NCI-H82 (cell line): ENCODE data around the gene CLTA.
"Not testable (repeated sequence)": the region's sequence is repeated elsewhere in the genome, so short reads cannot be mapped to it uniquely, and the experiment has no call there.

Source experiments
- DNase-seq: peaks from one replicate; lab custom pipeline; 2025; lab: John Stamatoyannopoulos, UW

The CLTA gene

GRCh38 chr9:36189976-36190375 lies 745 bp upstream of the CLTA start:
- DNase-seq: peak; percentile 28

DNA sequence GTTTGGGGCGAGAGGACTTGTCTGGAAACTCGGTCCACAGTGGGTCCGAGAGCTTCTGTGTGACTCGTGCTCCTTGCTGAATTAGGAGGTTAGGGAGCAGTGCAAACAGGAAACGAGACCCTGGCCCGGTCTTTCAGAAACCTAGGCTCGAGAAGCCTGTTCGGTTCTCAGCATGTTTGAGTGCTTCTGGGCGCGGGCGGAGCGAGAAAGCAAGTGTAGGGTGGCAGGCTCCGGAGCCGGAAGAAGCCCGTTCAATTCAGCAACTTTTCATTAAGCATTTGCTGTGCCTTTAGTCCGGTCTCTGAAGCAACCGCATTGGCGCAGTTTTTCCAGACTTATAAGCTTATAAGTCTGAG lies 547 bp downstream of the CLTA start:
- peak; percentile 26 for DNase-seq

- DNase-seq: peak; percentile 26
Measured at GRCh38 chr9:36191686-36192085, 965 bp downstream of the CLTA start.

DNA sequence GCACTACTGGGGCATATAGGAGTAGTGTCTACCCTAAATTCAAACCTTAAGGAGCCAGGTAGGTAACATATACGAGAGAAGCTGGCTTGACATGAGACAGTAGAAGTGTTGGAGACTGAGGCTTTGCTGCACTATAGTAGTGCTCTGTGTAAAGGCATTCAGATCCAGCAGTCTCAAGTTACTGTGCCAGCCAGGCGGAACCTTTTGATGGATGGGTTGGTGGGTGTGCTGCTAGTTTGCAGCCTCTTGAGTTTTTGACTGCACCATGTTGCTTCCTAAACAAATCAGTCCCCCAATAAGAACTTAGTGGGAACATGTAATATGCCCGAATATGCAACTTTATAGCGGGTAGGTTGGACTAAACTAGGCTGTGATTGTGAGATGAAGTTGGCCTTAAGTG lies 1.5 kb downstream of the CLTA start:
- no peak for DNase-seq

DNA sequence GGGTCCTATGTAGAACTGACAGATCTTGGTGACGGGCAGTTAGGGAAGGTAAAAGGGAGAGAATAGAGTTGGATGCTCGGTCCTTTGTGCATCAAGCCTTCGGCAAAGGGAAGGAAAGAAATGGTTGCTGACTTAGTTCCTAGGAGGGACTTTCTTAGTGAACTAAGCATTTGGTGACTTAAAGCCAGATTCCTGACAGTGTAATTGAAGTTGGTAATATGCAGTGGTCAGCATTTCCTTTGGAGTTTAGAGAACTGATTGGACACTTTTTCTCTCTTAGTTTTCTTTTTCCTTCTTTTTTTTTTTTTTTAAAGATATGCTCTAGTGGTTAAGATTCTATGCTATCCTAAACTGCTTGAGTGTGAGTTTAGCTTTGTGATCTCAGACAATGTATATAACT lies 2.3 kb downstream of the CLTA start:
- no peak for DNase-seq

- no peak for DNase-seq
Measured at GRCh38 chr9:36194326-36195000, 3.7 kb downstream of the CLTA start.

DNA sequence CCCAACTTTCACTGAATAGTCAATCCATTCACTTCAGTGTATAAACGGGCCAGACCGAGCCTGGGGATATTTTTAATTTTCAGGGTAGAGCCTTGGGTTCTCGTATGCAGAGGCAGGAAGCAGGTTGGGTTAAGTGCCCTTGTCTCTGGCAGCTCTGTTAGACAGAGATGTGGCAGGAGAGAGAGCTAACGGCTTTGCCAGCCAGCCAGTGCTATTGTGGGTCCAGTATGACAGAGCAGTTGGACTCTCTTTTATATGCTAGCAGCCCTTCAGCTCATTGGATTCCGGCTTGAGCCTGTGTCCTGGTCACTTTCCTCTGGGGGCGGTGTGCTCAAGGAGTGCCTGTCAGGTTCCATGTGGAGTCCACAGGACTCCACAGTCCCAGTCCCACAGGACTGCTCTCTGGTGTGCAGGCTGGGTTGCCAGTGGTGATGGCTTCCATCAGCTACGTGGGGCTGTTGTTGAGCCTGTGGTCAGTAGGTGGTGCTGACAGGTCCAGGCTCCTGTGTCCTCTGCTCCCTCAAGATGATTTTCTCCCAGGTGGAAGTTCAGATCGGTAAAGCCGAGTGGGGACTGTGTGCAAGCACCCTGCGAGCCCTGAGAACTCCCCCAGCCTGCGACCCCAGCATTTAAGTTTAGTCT lies 14.3 kb downstream of the CLTA start:
- DNase-seq: peak; percentile 18

DNA sequence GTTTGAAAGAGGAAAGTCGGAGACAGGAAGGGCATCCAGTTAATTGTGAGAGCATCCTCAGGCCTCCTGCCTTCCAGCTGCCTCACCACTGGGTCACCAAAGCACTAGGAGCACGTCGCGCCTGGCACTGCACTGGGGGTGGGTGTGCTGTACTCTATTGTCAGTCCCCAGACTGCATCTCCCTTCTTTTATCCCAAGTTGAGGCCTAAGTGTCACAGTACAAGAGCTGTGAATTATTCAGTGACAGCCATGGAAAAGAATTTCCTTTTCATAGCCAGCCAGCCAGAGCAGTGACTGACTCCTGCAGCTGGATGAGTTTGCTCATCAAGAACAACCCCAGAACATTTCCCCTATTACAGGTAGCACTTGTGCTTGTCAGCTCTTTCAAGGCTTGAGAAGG lies 16.3 kb downstream of the CLTA start:
- DNase-seq: no peak

DNA sequence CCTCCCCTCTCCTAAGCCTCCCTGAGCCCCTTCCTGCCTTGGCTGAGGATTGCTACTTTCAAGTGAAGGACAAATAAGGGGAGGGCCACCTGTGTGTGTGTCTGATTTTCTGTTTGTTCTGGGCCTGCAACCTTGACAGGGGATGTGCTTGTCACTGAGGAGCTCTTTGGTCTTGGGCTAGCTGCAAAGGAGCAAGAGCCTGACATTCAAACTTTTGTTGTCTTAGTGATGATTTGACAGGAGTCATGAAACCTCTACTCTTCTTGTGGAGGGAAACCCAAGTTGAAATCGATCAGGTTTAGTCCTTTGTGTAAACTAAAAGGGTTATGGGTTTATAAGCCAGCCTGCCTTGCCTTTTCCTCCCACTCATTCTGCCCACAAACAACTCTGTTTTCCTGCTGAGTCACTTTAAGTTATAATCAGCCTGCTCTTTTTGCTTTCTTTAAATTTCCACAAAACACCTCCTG lies 16.9 kb downstream of the CLTA start:
- no peak for DNase-seq

DNA sequence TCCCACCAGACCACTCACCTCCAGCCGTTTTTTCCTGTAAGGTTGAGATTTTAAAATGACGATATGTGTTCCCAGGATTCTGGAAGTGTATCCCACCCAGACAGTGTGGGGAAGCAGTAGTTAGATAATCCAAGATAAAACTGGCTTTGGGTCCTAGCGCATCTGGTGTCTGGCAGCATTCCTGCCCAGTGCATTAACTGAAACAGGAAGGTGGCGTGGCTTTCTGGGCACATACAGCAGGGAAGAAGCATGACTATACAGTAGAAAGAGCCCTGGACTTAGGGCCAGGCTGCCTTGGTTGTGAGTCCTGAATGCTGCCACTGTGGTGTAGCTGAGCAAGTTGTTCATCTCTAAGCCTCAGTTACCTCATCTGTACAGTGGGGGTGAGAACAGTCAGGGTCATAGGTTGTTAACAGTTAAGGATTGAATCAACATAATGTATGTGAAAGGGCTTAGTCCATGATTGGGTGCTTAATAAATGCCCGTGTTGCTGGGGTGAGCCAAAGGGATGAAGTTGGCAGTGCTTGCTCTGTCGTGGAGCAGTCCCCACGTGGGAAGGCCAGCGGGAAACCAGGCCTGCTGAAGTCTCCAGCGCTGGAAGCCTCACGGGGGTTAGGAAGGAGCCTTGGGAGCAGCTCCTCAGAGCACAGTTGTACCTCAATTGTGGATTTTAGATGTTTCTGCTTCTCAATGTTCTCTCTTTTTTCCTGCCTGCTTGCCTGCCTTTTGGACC lies 18.0 kb downstream of the CLTA start:
- DNase-seq: peak; percentile 46

- DNase-seq: no peak
Measured at GRCh38 chr9:36210722-36211121, 20.0 kb downstream of the CLTA start.

DNA sequence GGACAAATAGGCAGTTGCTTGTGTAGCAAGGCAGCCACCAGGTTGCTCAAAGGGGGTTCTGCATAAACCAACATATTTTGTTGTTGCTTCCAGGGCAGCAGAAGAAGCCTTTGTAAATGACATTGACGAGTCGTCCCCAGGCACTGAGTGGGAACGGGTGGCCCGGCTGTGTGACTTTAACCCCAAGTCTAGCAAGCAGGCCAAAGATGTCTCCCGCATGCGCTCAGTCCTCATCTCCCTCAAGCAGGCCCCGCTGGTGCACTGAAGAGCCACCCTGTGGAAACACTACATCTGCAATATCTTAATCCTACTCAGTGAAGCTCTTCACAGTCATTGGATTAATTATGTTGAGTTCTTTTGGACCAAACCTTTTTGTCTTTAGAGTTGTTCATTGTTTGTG lies 20.8 kb downstream of the CLTA start:
- DNase-seq: peak; percentile 50

DNA sequence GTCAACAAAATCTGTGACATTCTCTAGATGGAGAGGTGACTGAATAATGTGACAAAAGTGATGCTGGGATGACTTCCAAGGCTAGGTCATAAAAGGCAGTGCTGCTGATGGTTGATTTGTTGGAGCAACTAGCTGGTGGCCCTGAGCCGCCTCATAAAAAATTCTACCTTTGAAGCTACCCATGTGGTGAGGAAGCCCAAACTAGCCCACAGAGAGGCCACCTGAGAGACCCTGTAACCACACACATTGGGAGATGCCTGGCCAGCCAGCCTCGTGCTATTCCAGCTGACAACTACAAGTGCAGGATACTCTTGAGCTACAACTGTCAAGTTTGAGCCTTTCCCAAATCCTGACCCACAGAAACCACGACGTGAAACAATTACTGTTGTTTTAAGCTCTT lies 22.7 kb downstream of the CLTA start:
- DNase-seq: peak; percentile 45

DNA sequence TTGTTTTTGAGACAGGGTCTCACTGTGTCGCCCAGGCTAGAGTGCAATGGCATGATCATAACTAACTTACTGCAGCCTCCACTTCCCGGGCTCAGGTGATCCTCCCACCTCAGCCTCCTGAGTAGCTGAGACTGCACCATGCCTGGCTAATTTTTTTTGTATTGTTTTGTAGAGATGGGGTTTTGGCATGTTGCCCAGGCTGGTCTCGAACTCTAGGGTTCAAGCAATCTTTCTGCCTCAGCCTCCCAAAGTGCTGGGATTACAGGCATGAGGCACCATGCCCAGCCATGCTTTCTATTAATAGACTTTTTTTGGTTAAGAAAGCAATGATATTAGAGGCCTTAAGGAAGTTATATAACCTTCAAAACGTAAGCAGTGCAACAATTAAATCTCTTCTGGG lies 23.3 kb downstream of the CLTA start:
- DNase-seq: no peak

- DNase-seq: peak; percentile 82
Measured at GRCh38 chr9:36214571-36214970, 23.9 kb downstream of the CLTA start.

GRCh38 chr9:36217256-36217968 lies 26.7 kb downstream of the CLTA start:
- no peak for DNase-seq

DNA sequence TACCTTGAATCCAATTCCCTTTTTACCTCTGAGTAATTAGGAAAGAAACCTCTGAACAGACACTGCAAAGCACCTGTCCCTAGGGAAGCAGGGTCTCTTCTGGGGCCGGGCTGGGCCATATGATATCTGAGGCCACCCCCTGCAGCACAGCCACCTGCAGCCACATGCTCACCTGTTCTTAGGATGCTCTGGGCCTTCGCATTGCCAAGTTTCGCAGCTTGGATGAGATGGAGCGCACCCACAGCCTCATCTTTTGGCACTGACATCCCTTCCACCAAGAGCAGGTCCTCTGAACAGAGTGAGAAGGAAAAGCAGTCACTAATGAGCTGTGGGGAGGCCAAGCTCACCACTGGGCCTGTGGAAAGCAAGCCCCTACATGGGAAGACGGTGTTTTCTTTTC lies 27.3 kb downstream of the CLTA start:
- DNase-seq: no peak

GRCh38 chr9:36218411-36218901 lies 27.7 kb downstream of the CLTA start:
- no peak for DNase-seq

GRCh38 chr9:36221667-36222066 lies 30.9 kb downstream of the CLTA start:
- no peak for DNase-seq

DNA sequence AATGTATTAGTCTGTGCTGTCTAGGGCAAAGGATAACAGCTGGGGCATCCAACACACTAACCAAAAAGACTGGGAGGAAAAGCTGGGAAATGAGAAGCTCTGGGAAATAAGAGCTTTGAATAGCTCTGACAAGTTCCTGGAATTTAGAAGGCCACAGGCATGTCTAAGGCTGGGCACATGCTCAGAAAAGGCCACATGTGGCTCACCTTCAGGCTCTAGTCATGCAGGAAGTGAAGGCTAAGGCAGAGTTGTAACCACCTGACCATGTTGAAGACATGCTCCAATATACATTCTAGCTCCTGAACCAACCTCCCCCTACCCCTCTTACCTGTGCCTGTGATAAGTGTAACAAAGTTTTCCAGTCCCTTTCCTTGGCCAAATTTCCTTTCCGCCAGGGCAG lies 31.7 kb downstream of the CLTA start:
- DNase-seq: no peak

DNA sequence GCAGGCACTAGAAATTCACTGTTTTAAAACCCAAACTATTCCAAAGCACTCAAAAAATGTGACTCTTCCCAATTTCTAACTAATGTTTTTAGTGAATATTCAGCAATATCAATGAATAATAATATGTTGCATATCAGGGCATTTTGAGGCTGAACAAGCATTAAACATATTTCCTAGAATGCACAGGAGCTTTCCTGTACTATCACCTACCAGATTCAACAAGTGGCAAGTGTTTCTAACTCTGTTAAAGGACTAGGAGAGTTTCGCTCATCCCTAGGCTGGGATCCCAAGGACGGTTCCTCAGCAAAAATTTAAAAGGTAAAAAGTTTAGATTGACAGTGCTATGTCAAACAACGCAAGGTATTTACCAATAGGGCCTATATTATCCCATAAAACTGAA lies 46.5 kb downstream of the CLTA start:
- no peak for DNase-seq

DNA sequence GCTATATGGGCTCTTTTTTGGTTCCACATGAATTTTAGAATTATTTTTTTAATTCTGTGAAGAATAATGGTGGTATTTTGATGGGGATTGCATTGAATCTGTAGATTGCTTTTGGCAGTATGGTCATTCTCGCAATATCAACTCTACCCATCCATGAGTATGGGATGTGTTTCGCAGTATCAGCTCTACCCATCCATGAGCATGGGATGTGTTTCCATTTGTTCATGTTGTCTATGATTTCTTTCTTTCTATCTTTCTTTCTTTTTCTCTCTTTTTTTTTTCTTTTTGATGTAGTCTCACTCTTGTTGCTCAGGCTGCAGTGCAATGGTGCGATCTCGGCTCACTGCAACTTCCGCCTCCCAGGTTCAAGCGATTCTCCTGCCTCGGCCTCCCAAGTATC lies 48.5 kb downstream of the CLTA start:
- not testable (repeated sequence) for DNase-seq
